GM12874 (cell line): ENCODE measurements around the gene P4HA3.

Experiments
- CTCF ChIP-seq: IDR thresholded peaks from 2 replicates; pipeline ENCODE4 v1.5.1; 2011; ENCODE audit warnings: low read depth, mild to moderate bottlenecking, control low read depth, low read length, moderate library complexity; ENCODE audit not compliant: insufficient read depth

P4HA3 gene

DNA sequence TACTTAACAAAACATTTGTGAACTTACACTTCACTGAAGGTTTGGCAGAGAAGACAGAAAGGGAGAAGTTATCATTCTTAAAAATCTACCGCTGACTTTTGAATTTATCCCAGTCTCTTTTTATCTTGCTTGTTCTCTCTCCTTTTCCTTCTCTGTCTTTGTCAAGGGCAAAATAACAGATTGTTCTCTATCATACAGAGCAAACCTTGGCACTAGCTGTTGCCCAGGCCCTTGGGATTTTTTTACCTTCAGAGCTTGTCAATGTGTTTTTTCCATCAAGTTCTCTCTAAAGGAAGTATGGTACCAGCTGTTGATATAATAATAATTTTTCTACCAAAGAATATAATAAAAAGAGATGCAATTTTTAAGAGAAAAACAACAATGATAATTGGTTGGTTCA lies 73.2 kb downstream of the P4HA3 start:
- no peak for TF ChIP-seq CTCF

GRCh38 chr11:74237541-74237940 lies 73.9 kb downstream of the P4HA3 start:
- no peak for TF ChIP-seq CTCF

GRCh38 chr11:74235121-74235520 lies 76.3 kb downstream of the P4HA3 start:
- no peak for TF ChIP-seq CTCF

DNA sequence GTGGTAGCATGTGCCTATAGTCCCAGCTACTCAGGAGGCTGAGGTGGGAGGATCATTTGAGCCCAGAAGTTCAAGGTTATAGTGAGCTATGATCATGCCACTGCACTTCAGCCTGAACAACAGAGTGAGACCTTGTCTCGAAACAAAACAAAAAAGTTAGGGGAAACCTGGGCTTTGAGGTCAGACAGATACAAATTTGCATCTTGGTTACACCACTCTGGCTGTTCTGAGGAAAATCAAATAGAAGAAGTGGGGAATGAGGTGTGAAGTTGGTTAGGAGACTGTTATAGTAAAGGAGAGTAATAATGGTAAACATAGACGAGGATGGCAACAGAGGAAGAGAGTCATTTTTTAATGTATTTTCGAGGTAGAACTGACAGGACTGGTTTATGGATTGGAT lies 77.8 kb downstream of the P4HA3 start:
- TF ChIP-seq CTCF, result no peak

DNA sequence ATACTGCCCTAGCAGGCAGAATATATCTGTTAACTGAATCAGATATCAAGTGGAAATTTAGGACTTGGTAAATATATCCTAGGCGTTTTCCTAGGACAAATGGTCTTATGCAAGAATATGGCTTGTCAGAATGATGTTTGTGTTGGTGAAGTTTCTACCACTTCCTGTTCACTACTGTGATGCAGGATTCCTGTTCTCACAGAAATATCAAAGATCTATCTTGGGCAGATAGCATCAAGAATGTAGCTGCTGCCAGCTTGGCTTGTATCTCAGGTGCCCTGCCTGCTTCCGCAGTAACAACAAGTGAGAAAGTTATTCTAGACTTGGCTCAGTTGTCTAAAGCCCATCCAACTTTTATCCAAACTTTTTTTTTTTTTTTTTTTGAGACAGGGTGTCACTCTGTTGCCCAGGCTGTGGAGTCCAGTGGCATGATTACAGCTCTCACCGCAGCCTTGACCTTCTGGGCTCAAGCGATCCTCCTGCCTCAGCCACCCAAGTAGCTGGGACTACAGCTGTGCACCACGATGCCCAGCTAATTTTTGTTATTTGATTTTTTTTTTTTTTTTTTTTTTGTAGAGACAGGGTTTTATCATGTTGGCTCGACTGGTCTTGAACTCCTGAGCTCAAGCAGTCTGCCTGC lies 79.0 kb downstream of the P4HA3 start:
- no peak for TF ChIP-seq CTCF

DNA sequence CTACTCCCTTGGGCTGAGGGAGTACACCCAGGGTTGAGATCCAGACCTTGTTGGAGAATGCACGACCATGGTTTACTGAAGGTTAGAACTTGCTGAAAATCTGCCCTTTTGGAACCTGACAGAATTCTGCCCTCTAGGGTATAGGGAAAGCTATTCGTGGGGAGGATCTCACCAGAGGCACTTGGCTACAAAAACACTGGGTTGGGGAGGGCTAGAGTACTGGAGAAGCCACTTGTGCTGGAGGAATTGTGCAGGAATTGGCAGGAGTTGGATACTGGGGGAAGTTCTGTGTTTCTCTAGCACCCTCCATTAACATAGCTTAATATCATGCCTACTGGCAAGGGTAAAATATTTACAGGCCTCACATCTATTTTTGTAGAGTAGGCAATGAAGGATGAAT lies 84.5 kb downstream of the P4HA3 start:
- TF ChIP-seq CTCF, result no peak

DNA sequence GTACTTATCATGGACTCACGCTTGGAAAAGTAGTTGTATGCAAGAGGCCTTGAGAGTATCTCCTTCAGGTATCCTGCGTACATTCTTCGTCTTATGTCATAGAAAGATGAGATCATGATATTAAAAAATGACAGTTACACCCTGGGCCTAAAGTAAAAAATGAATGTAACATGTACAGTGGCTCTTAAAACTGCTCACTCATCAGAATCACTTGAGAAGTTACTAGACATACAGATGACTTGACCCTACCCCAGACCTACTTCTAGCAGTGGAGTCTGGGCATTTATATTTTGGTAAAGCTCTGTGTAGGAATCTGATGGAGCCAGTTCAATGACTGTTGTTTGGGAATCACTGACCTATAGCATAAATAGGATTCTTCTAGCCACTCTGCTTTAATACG lies 85.9 kb downstream of the P4HA3 start:
- TF ChIP-seq CTCF, result no peak
